Measurements from ENCODE around the gene SEC11A.
"Not testable (repeated sequence)": the region's sequence is repeated elsewhere in the genome, so short reads cannot be mapped to it uniquely, and the experiment has no call there.

Gene SEC11A

DNA sequence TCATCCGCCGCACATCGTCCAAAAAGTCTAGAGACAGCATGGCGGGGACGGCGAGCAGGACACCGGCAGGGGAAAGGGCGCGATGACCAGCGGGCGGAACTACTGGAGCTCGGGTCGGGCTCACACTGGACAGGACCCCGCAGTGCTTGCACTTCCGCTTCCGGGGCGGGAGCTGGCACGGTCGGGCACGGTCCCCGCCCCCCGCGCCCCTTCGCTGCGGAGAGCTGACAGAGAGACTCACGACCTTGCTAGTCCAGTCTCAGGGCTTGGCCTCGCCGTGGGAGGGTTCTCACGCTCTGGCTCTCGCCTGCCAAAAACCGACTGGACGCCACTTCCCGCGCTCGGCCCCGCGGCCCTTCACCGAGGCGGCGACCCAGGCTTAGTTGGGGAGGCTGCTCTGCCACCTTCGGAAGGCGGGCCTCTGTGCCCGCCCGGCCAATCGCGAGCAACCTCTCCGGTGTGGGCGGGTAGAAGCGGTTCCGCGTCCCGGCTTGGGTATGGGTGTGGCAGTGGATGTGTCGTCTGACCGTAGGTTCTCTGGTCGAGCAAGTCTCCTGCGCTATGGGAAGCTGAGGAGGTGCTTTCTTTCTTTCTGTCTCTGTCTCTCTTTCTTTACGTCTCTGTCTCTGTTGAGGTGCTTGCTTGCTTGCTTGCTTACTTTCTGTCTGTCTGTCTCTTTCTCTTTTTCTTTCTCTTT is at the start of gene SEC11A:
Gene SEC11A, minus strand, starts transcription at position 104 of the 697 bp plus-strand sequence. Its CDS starts 64 bp downstream, at position 40.
- H3K27me3 Mint-ChIP-seq = no peaks in the 10 kb centered on the region
- ATAC-seq = peak; percentile 99
- H3K4me3 Mint-ChIP-seq = peak within 1 kb of the TSS; percentile 97
- H3K27ac Mint-ChIP-seq = peak within 1 kb of the TSS; percentile 97
- H3K36me3 Mint-ChIP-seq = peaks cover 7% of the 10 kb centered on the region
- H3K4me1 Mint-ChIP-seq = peaks cover 38% of the 10 kb centered on the region
- H3K9me3 Mint-ChIP-seq = no peaks in the 10 kb centered on the region

DNA sequence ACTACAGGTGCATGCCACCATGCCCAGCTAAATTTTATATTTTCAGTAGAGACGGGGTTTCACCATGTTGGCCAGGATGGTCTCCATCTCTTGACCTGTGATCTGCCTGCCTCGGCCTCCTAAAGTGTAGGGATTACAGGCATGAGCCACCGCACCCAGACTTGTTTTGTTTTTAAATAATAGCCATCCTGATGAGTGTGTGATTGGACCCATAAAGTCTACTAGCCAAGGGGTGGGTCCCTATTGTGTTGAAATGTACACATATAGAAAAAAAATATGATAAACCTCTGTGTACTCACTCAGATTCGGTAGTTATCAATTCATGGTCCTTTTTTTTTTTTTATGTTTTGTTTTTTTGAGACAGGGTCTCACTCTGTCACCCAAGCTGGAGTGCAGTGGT is 49.7 kb upstream of the SEC11A start:
- H3K27ac Mint-ChIP-seq = no peak overlapping the region

DNA sequence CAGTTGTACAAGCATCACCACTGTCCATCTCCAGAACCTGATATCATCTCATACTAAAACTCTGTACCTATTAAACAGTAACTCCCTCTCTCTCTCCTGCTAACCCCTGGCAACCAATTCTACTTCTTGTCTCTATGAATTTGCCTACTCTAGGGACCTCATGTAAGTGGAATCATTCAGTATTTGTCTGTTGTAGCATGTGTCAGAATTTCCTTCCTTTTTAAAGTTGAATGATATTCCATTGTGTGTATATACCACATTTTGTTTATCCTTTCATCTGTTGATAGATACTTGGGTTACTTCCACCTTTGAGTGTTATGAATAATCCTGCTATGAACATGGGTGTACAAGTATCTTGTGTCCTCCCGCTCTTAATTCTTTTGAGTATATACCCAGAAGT is 49.0 kb upstream of the SEC11A start:
- no peak overlapping the region for H3K27ac Mint-ChIP-seq

More for the DNA sequence above, 49.7 kb upstream of the SEC11A start:
- Mint-ChIP-seq H3K36me3 (peaks cover 39% of the 10 kb centered on the region), H3K4me3 (no peak overlapping the region), H3K27me3 (no peaks in the 10 kb centered on the region), H3K9me3 (no peaks in the 10 kb centered on the region), H3K4me1 (peaks cover 16% of the 10 kb centered on the region)
- no peak for ATAC-seq

DNA sequence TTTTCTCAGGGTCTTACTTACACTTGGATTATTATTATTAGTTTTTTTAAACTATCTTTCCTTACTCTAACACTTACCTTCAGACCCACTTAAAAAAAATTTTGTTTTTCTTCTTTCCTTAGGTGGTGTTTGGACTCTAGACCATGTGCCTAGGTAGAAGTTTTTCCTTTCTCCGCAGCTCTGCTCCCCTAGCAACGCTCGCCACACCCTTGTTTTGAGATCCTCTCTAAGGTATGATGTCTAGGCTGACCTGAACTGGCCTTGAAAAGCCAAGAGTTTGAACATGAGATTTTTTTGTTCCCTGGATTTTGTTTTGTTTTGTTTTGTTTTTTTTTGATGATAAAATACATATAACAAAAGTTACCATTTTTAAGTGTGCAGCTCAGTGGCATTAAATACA is 48.6 kb upstream of the SEC11A start:
- no peak overlapping the region for H3K27ac Mint-ChIP-seq
- H3K4me1 Mint-ChIP-seq = peaks cover 8% of the 10 kb centered on the region
- peaks cover 32% of the 10 kb centered on the region for H3K36me3 Mint-ChIP-seq
- ATAC-seq = no peak
- H3K27me3 Mint-ChIP-seq = no peaks in the 10 kb centered on the region
- H3K4me3 Mint-ChIP-seq = no peak overlapping the region
- no peaks in the 10 kb centered on the region for H3K9me3 Mint-ChIP-seq

More for the DNA sequence above, 49.0 kb upstream of the SEC11A start:
- no peaks in the 10 kb centered on the region for H3K9me3 Mint-ChIP-seq
- H3K36me3 Mint-ChIP-seq = peaks cover 36% of the 10 kb centered on the region
- peaks cover 12% of the 10 kb centered on the region for H3K4me1 Mint-ChIP-seq
- ATAC-seq = no peak
- H3K4me3 Mint-ChIP-seq = no peak overlapping the region
- no peaks in the 10 kb centered on the region for H3K27me3 Mint-ChIP-seq

DNA sequence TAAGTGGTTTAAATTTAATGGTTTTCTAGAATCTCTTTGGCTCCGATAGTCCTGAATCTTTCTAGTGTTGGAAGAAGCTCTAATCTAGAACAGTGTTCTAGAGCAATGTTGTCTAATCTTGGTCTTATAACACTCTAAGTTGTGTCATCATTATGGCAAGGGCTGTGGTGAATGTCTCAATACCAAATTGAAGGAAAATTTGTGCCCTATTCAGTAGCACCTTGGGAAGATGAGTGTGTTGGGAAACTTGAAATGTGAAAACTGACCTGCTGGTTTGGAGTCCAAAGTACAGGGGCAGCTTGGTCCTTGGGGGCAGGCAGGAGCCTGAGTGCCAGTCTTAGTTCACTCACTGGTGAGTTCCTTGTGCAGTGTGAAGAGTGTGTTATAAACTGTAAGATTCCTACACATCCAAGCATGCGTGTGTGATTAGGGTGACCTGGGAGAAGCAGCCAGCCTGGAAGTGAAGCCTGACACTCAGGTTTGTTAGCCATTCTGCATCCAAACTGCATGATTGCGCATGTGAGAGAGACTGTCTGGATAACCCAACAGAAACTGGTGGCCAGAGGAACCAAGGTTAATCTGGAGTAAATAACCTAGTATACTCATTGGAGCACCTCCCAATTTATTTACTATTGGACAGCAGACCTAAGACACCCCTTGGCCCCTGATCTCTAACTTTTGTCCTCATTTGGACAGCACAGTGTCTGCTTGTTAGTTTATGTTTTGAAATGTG is 47.1 kb upstream of the SEC11A start:
- H3K9me3 Mint-ChIP-seq = no peaks in the 10 kb centered on the region
- no peak overlapping the region for H3K27ac Mint-ChIP-seq
- H3K4me1 Mint-ChIP-seq = no peaks in the 10 kb centered on the region
- no peak overlapping the region for H3K4me3 Mint-ChIP-seq
- peaks cover 16% of the 10 kb centered on the region for H3K36me3 Mint-ChIP-seq
- ATAC-seq = no peak
- no peaks in the 10 kb centered on the region for H3K27me3 Mint-ChIP-seq

DNA sequence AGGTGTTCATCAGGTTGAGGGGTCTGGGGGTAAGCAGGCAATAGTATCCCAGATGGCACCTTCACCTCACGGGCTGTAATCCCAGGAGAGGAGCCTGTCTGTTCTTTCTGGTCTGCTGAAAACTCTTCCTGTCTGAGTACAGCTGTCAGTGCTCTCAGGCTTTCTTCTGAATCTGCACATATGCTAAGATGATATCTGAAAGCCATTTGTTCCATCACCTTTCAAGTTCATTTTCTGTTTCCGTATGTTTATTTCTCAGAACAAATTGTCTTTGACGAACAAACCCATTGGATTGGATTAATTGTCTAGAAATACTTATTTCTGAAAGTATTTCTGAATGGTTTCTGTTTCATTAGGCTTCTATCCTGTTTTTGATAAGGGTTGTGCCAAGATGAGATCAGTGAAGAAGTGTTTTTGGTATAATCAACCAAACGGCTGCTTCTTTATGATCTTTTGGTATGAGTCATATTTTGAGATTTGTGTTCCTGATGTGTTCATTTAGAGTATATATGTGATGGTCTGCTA is 45.7 kb upstream of the SEC11A start:
- ATAC-seq = peak; percentile 63
- H3K4me3 Mint-ChIP-seq = no peak overlapping the region
- H3K4me1 Mint-ChIP-seq = peaks cover 8% of the 10 kb centered on the region
- no peak overlapping the region for H3K27ac Mint-ChIP-seq
- peaks cover 12% of the 10 kb centered on the region for H3K36me3 Mint-ChIP-seq
- H3K9me3 Mint-ChIP-seq = no peaks in the 10 kb centered on the region
- H3K27me3 Mint-ChIP-seq = no peaks in the 10 kb centered on the region

DNA sequence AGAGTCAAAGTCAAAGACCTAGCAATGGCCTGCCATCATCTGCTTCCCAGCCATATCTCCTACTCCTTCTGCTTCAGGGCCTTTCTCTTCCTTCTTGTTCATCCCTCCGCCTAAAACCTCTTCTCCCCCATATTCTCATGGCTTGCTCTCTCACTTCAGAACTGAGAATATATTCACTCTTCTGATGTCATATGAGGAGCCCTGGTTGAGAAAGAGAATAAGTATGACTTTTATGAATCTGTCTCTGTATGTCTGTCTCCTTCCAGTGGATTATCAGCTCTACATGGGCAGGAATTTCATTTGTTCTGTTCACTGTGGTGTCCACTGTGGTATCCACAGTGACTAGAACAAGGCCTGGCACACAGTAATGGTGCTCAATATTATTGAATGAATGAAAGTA is 44.3 kb upstream of the SEC11A start:
- no peak overlapping the region for H3K4me3 Mint-ChIP-seq
- no peak overlapping the region for H3K27ac Mint-ChIP-seq
- peaks cover 5% of the 10 kb centered on the region for H3K36me3 Mint-ChIP-seq
- peaks cover 22% of the 10 kb centered on the region for H3K4me1 Mint-ChIP-seq
- H3K27me3 Mint-ChIP-seq = no peaks in the 10 kb centered on the region
- no peak for ATAC-seq
- no peaks in the 10 kb centered on the region for H3K9me3 Mint-ChIP-seq

DNA sequence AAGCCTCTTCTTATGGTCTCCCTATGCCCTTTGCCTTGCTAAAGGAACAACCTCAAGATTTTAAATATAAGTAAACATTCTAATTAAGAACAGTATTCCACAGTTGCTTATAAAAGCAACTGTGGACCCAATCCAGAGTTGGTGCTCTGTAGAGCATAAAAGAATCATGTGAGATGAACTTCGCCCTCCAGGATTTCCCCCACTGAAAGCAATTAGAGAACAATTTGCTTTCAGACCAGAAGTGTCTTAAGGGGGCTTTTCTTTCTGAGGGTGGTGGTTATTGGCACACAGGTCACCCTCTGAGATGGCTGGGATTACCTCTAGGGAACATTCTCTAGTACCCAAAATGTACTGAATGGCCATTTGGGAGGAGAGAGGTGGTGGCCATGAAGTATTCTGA is 43.1 kb upstream of the SEC11A start:
- ATAC-seq = no peak
- H3K27ac Mint-ChIP-seq = no peak overlapping the region
- no peaks in the 10 kb centered on the region for H3K9me3 Mint-ChIP-seq
- H3K4me3 Mint-ChIP-seq = no peak overlapping the region
- no peaks in the 10 kb centered on the region for H3K27me3 Mint-ChIP-seq
- peaks cover 1% of the 10 kb centered on the region for H3K36me3 Mint-ChIP-seq
- H3K4me1 Mint-ChIP-seq = peaks cover 32% of the 10 kb centered on the region

DNA sequence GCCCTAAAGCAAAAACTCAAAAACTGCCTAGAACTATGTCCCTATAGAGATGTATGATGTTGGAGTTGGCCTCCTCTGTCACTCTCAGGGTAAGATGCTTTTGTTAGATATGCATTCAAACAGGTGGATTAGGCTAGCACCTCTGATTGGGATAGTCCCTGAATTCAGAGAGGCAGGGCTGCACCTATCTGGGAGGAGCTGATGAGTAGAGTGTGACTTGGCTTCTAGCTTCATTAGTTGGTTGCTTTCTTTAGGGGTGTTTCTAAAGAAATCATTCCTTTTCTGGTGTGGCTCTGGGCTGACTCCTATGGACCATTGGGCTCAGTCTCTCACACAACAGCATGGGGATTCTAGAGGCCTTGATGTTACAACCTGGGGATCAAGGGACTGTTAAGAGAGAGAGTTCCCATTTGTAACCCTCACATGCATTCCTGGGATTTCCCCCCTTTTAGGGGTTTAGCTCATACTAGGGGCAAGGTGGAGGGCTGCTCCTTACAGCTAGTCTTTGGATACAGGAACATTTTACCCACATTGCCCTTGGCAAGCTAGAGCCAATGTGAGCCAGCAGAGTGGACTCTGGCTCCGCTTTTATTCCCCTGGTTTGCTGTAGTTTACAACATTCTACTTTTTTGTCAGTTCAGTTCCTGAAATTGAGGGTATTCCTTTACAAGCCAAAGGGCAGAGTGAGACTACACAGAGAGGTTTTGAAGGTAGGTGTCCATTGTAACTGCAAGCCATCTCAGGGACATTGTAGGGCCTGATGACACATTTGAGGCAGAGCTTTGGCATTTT is 40.0 kb upstream of the SEC11A start:
- Mint-ChIP-seq H3K4me1 (peaks cover 54% of the 10 kb centered on the region), H3K27ac (peak overlapping the region; percentile 32), H3K9me3 (no peaks in the 10 kb centered on the region), H3K36me3 (peaks cover 19% of the 10 kb centered on the region), H3K27me3 (no peaks in the 10 kb centered on the region), H3K4me3 (no peak overlapping the region)
- no peak for ATAC-seq

DNA sequence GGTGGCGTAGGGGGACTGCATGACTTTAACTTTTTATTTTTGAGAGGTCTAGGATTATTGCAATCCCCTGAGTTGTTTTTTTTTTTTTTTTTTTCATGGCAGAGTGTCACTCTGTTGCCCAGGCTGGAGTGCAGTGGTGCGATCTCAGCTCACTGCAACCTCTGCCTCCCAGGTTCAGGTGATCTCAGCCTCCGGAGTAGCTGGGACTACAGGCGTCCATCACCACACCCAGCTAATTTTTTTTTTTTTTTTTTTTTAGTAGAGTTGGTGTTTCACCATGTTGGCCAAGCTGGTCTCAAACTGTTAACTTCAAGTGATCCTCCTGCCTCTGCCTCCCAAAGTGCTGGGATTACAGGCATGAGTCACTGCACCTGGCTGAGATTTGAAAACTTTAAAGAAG is 39.0 kb upstream of the SEC11A start:
- not testable (repeated sequence) for H3K27me3 Mint-ChIP-seq

DNA sequence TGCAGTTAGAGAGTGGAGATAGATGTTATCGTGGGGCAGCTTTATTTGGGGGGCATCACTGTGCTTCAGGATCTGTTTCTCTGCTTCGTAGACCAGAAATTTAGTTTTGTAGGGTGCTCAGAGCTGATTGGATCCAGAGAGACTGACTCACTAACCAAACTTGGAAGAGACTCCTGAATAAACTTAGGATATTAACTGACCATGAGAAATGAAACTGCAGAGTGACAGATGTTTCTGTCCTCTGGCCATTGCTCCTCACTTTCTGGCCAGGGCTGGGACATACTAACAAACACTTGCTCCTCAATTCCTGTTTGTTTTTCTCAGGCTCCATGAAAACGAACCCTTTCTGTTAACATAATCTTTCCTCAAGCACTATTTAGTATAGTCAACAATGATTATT is 36.8 kb upstream of the SEC11A start:
- H3K27ac Mint-ChIP-seq = peak overlapping the region; percentile 3
- H3K4me3 Mint-ChIP-seq = no peak overlapping the region

More for the DNA sequence above, 39.0 kb upstream of the SEC11A start:
- H3K4me1 Mint-ChIP-seq = peaks cover 64% of the 10 kb centered on the region
- ATAC-seq, H3K4me3 Mint-ChIP-seq, H3K9me3 Mint-ChIP-seq, H3K27ac Mint-ChIP-seq: not testable (repeated sequence)
- peaks cover 19% of the 10 kb centered on the region for H3K36me3 Mint-ChIP-seq

DNA sequence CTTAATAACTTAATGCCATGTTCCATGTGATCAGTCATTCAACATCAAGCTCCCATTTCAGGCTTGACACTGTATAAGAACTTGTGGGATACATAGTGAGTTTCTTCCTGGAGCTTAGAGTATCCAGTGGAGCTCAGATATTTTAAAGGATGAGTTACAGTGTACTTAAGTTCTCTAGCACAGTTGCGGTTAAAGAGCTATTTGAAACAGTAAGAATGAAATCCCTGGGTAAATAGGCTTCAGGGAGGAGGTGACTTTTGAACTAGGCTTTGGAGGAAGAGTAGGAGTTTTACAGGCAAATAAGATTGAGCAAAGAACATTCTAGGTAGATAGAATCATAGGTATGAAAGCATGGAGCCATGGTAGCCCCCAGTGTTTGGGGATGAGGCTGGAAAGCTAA is 36.3 kb upstream of the SEC11A start:
- Mint-ChIP-seq H3K27ac (peak overlapping the region; percentile 3), H3K4me1 (peaks cover 79% of the 10 kb centered on the region), H3K9me3 (no peaks in the 10 kb centered on the region), H3K4me3 (no peak overlapping the region), H3K36me3 (peaks cover 19% of the 10 kb centered on the region), H3K27me3 (no peaks in the 10 kb centered on the region)
- no peak for ATAC-seq

More for the DNA sequence above, 36.8 kb upstream of the SEC11A start:
- Mint-ChIP-seq H3K36me3 (peaks cover 19% of the 10 kb centered on the region), H3K4me1 (peaks cover 77% of the 10 kb centered on the region), H3K27me3 (no peaks in the 10 kb centered on the region), H3K9me3 (no peaks in the 10 kb centered on the region)
- ATAC-seq = no peak

DNA sequence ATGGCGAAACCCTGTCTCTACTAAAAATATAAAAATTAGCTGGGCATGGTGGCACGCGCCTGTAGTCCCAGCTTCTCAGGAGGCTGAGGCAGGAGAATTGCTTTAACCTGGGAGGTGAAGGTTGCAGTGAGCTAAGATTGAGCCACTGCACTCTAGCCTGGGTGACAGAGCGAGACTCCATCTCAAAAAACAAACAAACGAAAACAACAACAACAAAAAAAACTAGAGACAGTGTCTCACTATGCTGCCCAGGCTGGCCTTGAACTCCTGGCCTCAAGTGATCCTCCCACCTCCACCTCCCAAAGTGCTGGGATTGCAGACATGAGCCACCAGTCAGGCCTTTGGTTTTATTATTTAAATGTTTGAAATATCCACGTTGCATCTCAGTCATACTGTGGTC is 35.8 kb upstream of the SEC11A start:
- H3K36me3 Mint-ChIP-seq = peaks cover 19% of the 10 kb centered on the region

DNA sequence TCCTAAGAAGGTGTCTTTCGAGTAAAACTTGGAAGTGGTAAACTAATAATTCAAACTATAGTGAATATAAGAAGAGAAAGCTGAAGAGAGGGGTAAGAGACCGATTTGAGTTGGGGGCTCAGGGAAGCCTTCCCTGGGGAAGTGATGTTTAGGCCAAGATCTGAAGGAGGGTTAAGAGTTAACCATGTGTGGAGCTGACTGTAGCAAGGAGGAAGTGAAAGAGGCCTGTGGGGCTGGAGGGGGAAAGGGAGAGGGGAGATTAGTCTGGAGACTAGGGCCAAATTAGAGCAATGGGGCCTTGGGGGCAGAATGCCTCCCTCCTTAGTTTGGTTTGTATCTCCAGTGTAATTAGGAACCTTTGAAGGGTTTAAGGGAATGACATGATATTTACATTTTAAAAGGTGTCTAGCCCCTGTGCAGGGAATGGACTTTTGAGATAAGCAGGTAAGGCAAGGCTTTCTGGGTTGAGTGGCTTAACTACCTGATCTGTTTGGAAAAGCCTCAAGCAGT is 34.7 kb upstream of the SEC11A start:
- H3K36me3 Mint-ChIP-seq = peaks cover 19% of the 10 kb centered on the region
- H3K27ac Mint-ChIP-seq = peak overlapping the region; percentile 70
- H3K9me3 Mint-ChIP-seq = no peaks in the 10 kb centered on the region
- H3K4me1 Mint-ChIP-seq = peaks cover 74% of the 10 kb centered on the region
- H3K4me3 Mint-ChIP-seq = peak overlapping the region; percentile 91
- H3K27me3 Mint-ChIP-seq = no peaks in the 10 kb centered on the region
- peak; percentile 47 for ATAC-seq

More for the DNA sequence above, 35.8 kb upstream of the SEC11A start:
- H3K4me3 Mint-ChIP-seq, H3K27me3 Mint-ChIP-seq, ATAC-seq, H3K9me3 Mint-ChIP-seq: not testable (repeated sequence)
- Mint-ChIP-seq H3K27ac (peak overlapping the region; percentile 3), H3K4me1 (peaks cover 77% of the 10 kb centered on the region)
